ENCODE measurements around the gene DDX21.
"Not testable (repeated sequence)": the region's sequence is repeated elsewhere in the genome, so short reads cannot be mapped to it uniquely, and the experiment has no call there.

Gene DDX21

DNA sequence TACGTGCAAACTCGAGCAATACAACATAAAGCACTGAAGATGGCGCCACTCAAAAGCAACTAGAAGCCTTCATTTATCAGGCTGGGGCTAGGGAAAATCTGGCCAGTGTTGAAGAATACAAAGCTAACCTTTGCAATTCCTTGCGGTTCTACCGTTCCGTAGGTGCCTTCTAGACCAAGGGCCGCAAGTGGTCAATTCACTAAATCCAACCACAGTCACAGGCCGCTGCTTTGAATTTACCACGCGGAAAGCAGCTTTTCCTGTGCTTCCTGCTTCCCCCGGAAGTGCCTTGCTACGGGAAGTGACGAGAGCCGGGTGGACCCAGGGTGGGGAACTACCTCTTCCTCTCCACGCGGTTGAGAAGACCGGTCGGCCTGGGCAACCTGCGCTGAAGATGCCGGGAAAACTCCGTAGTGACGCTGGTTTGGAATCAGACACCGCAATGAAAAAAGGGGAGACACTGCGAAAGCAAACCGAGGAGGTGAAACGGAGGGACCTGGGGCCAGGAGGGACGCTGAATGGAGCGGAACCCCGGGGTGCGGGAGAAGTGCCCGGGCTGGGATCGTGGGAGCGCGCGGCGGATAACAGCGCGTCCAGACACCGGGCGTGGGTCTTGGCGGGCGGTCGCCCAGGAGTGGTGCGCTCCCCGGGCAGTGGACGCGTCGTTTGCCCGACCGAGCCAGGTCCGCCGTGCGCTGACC lies at the start of gene DDX21:
DDX21 (plus strand) TSS at position 339 of the 701 bp plus-strand sequence; CDS start at position 395, 56 bp downstream.
- DNase-seq, result peak; percentile 42 to 96 (median 86)

DNA sequence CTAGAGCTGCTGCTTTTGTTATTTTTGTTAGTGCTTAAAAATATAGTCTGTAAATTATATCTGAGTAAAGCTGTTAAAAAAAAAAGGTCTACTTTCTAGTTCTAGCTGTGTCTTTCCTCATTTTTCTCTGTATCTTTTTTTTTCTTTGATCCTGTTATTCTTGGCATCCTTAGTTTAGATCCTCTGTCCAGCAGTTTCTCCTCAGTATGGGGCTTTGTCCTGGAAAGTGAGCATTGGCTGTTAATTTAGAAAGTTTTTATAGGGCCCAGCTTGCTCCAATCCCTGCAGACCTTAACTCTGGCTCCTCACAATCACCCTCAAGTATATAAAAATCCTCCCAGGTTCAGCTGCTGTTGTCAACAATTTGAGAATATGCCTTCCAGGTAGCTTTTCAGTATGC lies 31.4 kb upstream of the DDX21 start:
- DNase-seq, result no peak

DNA sequence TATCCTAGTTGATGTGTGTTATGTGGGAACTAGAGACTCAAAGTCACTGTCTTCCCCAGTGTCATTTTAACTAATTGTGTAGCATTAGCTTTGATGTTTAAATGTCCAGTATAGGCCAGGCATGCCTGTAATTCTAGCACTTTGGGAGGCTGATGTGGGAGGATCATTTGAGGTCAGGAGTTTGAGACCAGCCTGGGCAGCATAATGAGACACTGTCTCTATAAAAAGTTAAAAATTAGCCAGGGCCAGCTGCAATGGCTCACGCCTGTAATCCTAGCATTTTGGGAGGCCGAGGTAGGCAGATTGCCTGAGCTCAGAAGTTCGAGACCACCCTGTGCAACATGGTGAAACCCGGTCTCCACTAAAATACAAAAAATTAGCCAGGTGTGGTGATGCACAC lies 30.5 kb upstream of the DDX21 start:
- no peak for DNase-seq

DNA sequence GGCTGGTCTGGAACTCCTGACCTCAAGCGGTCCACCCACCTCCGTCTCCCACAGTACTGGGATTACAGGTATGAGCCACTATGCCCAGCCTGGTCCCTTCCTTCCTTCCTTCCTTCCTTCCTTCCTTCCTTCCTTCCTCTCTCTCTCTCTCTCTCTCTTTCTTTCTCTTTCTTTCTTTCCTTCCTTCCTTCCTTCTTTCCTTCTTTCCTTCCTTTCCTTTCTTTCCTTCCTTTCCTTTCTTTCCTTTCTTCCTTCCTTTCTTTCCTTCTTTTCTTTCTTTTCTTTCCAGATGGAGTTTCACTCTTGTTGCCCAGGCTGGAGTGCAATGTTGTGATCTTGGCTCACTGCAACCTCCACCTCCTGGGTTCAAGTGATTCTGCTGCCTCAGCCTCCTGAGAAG lies 26.8 kb upstream of the DDX21 start:
- DNase-seq, result not testable (repeated sequence)

DNA sequence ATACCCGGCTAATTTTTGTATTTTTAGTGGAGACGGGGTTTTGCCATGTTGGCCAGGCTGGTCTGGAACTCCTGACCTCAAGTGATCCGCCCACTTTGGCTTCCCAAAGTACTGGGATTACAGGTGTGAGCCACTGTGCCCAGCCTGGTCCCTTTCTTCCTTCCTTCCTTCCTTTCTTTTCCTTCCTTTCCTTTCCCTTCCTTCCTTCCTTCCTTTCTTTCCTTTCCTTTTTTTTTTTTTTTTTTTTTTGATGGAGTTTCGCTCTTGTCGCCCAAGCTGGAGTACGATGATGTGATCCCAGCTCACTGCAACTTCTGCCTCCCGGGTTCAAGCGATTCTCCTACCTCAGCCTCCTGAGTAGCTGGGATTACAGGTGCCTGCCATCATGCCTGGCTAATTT lies 26.1 kb upstream of the DDX21 start:
- not testable (repeated sequence) for DNase-seq

DNA sequence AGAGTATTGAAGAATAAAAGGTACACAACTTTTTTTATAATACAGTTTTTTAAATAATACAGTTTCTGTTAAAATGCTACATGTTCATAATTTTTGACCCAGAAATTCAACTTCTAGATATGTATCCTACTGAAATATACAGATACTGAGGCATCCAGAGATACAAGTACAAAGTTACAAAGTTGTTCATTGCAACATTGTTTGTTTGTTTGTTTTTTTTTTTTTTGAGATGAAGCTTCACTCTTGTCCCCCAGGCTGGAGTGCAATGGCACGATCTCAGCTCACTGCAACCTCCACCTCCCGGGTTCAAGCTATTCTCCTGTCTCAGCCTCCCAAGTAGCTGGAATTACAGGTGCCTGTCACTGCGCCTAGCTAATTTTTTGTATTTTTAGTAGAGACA lies 23.1 kb upstream of the DDX21 start:
- DNase-seq, result not testable (repeated sequence)

DNA sequence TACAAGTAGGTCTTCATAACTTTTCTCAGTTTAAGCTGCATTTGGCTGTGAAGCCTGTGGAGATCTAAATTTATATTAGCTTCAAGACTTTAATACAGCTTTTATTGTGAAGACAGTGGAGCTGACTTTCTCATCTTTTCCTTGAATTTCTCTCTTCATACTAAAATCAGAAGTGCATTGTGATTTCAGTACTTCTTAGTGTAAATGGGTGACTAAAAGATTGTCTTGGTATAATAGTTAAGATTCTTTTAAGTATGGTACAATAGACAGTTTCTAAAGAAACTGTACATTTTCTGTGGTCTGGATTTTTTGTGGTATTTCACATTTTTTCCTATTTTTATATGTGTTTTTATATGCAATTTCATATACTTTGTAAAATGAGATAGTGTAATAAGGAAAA lies 21.0 kb upstream of the DDX21 start:
- no peak for DNase-seq

GRCh38 chr10:68938117-68938516 lies 17.9 kb upstream of the DDX21 start:
- DNase-seq, result no peak

- DNase-seq, result no peak
Observed at GRCh38 chr10:68938884-68939283, 17.1 kb upstream of the DDX21 start.

DNA sequence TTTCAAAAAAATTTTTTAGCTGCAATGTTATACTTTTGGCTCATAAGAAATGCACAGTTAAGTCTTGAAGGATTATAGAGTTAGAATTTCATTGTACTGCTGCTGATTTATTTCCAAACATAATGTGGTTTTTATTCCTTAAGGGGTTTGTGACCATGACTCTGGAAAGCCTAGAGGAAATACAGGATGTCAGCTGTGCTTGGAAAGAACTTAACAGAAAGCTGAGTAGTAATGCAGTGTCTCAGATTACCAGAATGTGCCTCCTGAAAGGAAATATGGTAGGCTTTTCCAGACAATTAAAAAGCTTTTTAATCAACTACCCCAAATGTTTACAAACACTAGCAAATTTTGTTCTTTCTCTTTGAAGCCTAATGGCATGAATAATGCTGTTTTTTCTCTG lies 15.1 kb upstream of the DDX21 start:
- DNase-seq, result not testable (repeated sequence)

DNA sequence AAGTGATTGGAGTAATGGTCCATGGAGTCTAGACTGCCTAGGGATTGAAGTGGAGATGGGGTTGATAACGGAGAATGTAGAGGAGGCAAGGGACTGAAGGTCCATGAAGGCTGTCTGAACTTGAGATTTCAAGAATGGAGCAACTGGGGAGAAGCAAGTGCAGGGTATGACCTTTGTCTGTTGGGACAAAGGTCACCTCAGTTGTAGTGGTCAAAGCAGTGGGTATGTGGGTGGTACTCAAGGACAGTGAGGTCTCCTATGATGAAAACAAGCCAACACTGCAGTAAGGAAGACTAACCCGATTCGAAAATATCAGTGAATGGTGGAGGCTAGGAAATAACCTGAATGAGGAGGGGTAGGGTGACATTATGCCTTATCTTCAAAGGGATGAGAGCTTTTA lies 5.4 kb upstream of the DDX21 start:
- no peak for DNase-seq

DNA sequence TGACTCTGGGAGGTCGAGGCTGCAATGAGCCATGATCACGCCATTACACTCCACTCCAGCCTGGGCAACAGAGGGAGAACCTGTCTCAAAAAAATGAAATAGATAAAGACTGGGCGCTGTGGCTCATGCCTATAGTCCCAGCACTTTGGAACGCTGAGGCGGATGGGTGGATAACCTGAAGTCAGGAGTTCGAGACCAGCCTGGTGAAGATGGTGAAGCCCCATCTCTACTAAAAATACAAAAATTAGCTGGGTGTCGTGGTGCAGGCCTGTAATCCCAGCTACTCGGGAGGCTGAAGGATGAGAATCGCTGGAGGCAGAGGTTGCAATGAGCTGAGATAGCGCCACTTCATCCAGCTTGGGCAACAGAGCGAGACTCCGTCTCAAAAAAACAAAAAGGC lies 1.1 kb upstream of the DDX21 start:
- DNase-seq, result no peak

- peak in 1 of 56 donors; percentile 54 for DNase-seq
Observed at GRCh38 chr10:68955355-68955831, 577 bp upstream of the DDX21 start.

- DNase-seq, result no peak
Observed at GRCh38 chr10:68957284-68957615, 1.3 kb downstream of the DDX21 start.

- no peak for DNase-seq
Observed at GRCh38 chr10:68957654-68958053, 1.7 kb downstream of the DDX21 start.

- no peak for DNase-seq
Observed at GRCh38 chr10:68959695-68960527, 3.9 kb downstream of the DDX21 start.

- no peak for DNase-seq
Observed at GRCh38 chr10:68963151-68963550, 7.2 kb downstream of the DDX21 start.

- DNase-seq, result no peak
Observed at GRCh38 chr10:68973975-68974374, 18.0 kb downstream of the DDX21 start.

DNA sequence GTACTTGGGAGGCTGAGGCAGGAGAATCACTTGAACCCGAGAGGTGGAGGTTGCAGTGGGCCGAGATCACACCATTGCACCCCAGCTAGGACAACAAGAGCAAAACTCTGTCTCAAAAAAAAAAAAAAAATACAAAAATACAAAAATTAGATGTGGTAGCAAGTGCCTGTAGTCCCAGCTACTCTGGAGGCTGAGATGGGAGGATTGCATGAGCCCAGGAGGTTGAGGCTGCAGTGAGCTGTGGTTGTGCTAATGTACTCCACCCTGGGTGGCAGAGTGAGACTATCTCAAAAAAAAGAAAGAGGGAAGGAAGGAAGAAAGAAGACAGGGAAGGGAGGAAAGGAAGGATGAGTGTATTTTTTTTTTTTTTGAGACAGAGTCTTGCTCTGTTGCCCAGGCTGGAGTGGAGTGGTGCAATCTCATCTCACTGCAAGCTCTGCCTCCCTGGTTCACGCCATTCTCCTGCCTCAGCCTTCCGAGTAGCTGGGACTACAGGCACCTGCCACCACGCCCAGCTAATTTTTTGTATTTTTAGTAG lies 20.0 kb downstream of the DDX21 start:
- DNase-seq, result not testable (repeated sequence)

- DNase-seq, result not testable (repeated sequence)
Observed at GRCh38 chr10:68979738-68980137, 23.8 kb downstream of the DDX21 start.

GRCh38 chr10:68981074-68981473 lies 25.1 kb downstream of the DDX21 start:
- DNase-seq, result no peak

- no peak for DNase-seq
Observed at GRCh38 chr10:68982389-68982788, 26.4 kb downstream of the DDX21 start.

- DNase-seq, result no peak
Observed at GRCh38 chr10:68987611-68988010, 31.6 kb downstream of the DDX21 start.
